ENCODE measurements around the gene SCNN1B.
"Not testable (repeated sequence)": the region's sequence is repeated elsewhere in the genome, so short reads cannot be mapped to it uniquely, and the experiment has no call there.

DNA sequence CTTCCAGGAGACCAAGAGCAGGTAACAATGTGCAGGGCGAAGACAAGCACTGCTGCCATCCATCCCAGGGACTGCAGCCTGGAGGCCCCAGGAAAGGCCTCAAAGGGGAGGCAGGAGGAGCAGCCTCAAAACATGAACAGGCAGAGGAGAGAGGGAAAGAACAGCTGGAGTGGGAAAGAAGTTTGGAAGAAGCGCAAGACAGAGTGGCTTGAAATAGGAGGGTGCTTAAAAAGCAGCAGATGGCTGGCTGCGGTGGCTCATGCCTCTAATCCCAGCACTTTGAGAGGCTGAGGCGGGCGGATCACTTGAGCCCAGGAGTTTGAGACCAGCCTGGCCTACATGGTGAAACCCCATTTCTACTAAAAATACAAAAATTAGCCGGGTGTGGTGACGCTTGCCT is 98.3 kb downstream of the SCNN1B start:
- not testable (repeated sequence) for TF ChIP-seq CTCF (conservative IDR thresholded peaks at IDR 0.05; ENCODE audit: low read depth, low read length); EZH2 (IDR thresholded peaks at IDR 0.05; ENCODE audit: borderline replicate concordance, low read depth, low read length, poor library complexity, severe bottlenecking)
